PFSK-1 (cell line): ENCODE measurements around the gene PLXND1.

ENCODE experiments used
- FOXP2 ChIP-seq: optimal IDR thresholded peaks from 2 replicates; pipeline ENCODE3; 2011; ENCODE audit warnings: borderline replicate concordance, control low read depth, inconsistent platforms; ENCODE audit not compliant: insufficient read depth; ENCODE audit errors: extremely low read length, extremely low read depth
- POLR2AphosphoS5 ChIP-seq: IDR thresholded peaks from 2 replicates; pipeline ENCODE4 v1.6.1; 2012; ENCODE audit warnings: low read depth, mild to moderate bottlenecking, control low read depth, low read length, moderate library complexity
- REST ChIP-seq, 2 experiments: IDR thresholded peaks; 2 replicates each; pipeline versions ENCODE4 v1.6.1 to v1.8.0; 2011 to 2012; ENCODE audit warnings: low read depth in 2 of 2, low read length in 2 of 2, control low read depth in 1 of 2, inconsistent platforms in 1 of 2, mild to moderate bottlenecking in 1 of 2, moderate library complexity in 1 of 2; ENCODE audit not compliant: insufficient read depth in 1 of 2
- SIN3A ChIP-seq: IDR thresholded peaks from 2 replicates; pipeline ENCODE4 v1.6.1; 2012; ENCODE audit warnings: mild to moderate bottlenecking, low read length, moderate library complexity, borderline replicate concordance; ENCODE audit not compliant: insufficient read depth
- TAF1 ChIP-seq: IDR thresholded peaks from 2 replicates; pipeline ENCODE4 v1.6.1; 2012; ENCODE audit warnings: low read length, control low read depth, borderline replicate concordance; ENCODE audit not compliant: insufficient read depth

Gene PLXND1

GRCh38 chr3:129612534-129613366, 6.3 kb upstream of the PLXND1 start:
- TF ChIP-seq POLR2AphosphoS5 (no peak), REST (IDR thresholded peaks at IDR 0.05; ENCODE audit: insufficient read depth in 1 of 2, low read depth in 2 of 2, low read length in 2 of 2) (no peak), TAF1 (no peak), FOXP2 (no peak), SIN3A (no peak)

- TF ChIP-seq REST (IDR thresholded peaks at IDR 0.05; ENCODE audit: insufficient read depth in 1 of 2, low read depth in 2 of 2, low read length in 2 of 2) (no peak), TAF1 (no peak), POLR2AphosphoS5 (no peak), SIN3A (no peak), FOXP2 (no peak)
Measured at GRCh38 chr3:129611812-129612533, 5.5 kb upstream of the PLXND1 start.

GRCh38 chr3:129611446-129611800, 4.9 kb upstream of the PLXND1 start:
- no peak for TF ChIP-seq FOXP2
- no peak for TF ChIP-seq TAF1
- no peak for TF ChIP-seq POLR2AphosphoS5
- TF ChIP-seq REST (IDR thresholded peaks at IDR 0.05; ENCODE audit: insufficient read depth in 1 of 2, low read depth in 2 of 2, low read length in 2 of 2) = no peak
- no peak for TF ChIP-seq SIN3A

- TF ChIP-seq POLR2AphosphoS5 = no peak
- no peak for TF ChIP-seq FOXP2
- no peak for TF ChIP-seq SIN3A
- no peak for TF ChIP-seq REST (IDR thresholded peaks at IDR 0.05; ENCODE audit: insufficient read depth in 1 of 2, low read depth in 2 of 2, low read length in 2 of 2)
- TF ChIP-seq TAF1 = no peak
Measured at GRCh38 chr3:129610276-129610675, 3.8 kb upstream of the PLXND1 start.
